HepG2 (cell line): ENCODE measurements around the gene NEAT1. TPM values are rescaled to one million over a fixed set of nuclear protein-coding genes. Genes with fewer than 3 reads are reported as not detected.

Experiments
- ARHGAP35 ChIP-seq: sonication (generic); formaldehyde crosslinking; IDR thresholded peaks from 2 replicates; pipeline ENCODE4 v1.9.0; 2022; ENCODE audit warnings: mild to moderate bottlenecking, inconsistent platforms, moderate library complexity, missing genetic modification reagents, borderline replicate concordance
- ATF7-NPFF ChIP-seq: sonication (generic); formaldehyde crosslinking; IDR thresholded peaks from 2 replicates; pipeline ENCODE4 v1.8.1; 2023; ENCODE audit warnings: mild to moderate bottlenecking, low read depth, missing genetic modification reagents, moderate library complexity
- CENPT ChIP-seq: sonication (generic); formaldehyde crosslinking; IDR thresholded peaks from 2 replicates; pipeline ENCODE4 v1.8.0; 2022; ENCODE audit warnings: low read depth, mild to moderate bottlenecking, moderate library complexity, missing genetic modification reagents
- CHCHD3 ChIP-seq: sonication (generic); formaldehyde crosslinking; IDR thresholded peaks from 2 replicates; pipeline ENCODE4 v1.8.0; 2022; ENCODE audit warnings: mild to moderate bottlenecking, missing genetic modification reagents, moderate library complexity
- KLF15 ChIP-seq: sonication (generic); formaldehyde crosslinking; IDR thresholded peaks from 2 replicates; pipeline ENCODE4 v1.8.1; 2023; ENCODE audit warnings: borderline replicate concordance, mild to moderate bottlenecking, inconsistent platforms, missing genetic modification reagents, mixed read lengths
- RAD21 ChIP-seq: fragments of 450-650 bp; formaldehyde crosslinking; IDR thresholded peaks from 2 replicates; pipeline ENCODE4 v1.5.0; 2020; ENCODE audit warnings: mild to moderate bottlenecking
- RCOR2 ChIP-seq: IDR thresholded peaks from 2 replicates; pipeline ENCODE4 v1.6.1; 2016; ENCODE audit warnings: missing biosample characterization, missing genetic modification reagents
- SAFB2 ChIP-seq: sonication (generic); formaldehyde crosslinking; IDR thresholded peaks from 2 replicates; pipeline ENCODE4 v1.5.1; 2020; ENCODE audit warnings: missing genetic modification reagents, low read depth, mild to moderate bottlenecking, borderline replicate concordance
- SP140L ChIP-seq: sonication (generic); formaldehyde crosslinking; IDR thresholded peaks from 2 replicates; pipeline ENCODE4 v1.4.0; 2020; ENCODE audit warnings: missing genetic modification reagents, borderline replicate concordance
- ZKSCAN5 ChIP-seq: sonication (generic); formaldehyde crosslinking; IDR thresholded peaks from 2 replicates; pipeline ENCODE4 v1.5.1; 2020; ENCODE audit warnings: mild to moderate bottlenecking, missing genetic modification reagents
- ZKSCAN8 ChIP-seq: IDR thresholded peaks from 2 replicates; pipeline ENCODE4 v1.6.1; 2016; ENCODE audit warnings: borderline replicate concordance, missing genetic modification reagents, missing compliant biosample characterization
- polyA plus RNA-seq, 8 experiments: library from polyadenylated mRNA; depleted of rRNA in 3 of 8; stranded (reverse) in 7 of 8; unstranded in 1 of 8; fragments of >200 nt; fragmentation: Illumina TruSeq in 4 of 8; extraction: Trizol in 4 of 8; gene quantifications; 2 replicates each; pipeline versions ENCODE4 v1.2.1 to v1.2.3, GENCODE V29; 2011 to 2016; ENCODE audit warnings: low read depth in 4 of 8, missing spikeins in 1 of 8, mixed read lengths in 1 of 8; ENCODE audit not compliant: insufficient read depth in 1 of 8
- total RNA-seq, 5 experiments: library from RNA; depleted of rRNA; stranded (reverse); fragments of >200 nt; fragmentation: Illumina TruSeq; extraction: Trizol; gene quantifications; 2 replicates each; pipeline ENCODE4 v1.2.3, GENCODE V29; 2016; ENCODE audit warnings: low read depth in 1 of 5
- TF ChIP-seq, protein P1 (sequence below): sonication (generic); formaldehyde crosslinking; IDR thresholded peaks from 2 replicates; pipeline ENCODE4 v1.9.0; 2022; ENCODE audit warnings: low read depth, missing genetic modification reagents
- TF ChIP-seq, protein P2 (sequence below): sonication (generic); formaldehyde crosslinking; IDR thresholded peaks from 2 replicates; pipeline ENCODE4 v1.4.0; 2020; ENCODE audit warnings: missing genetic modification reagents
- TF ChIP-seq, protein P3 (sequence below): IDR thresholded peaks from 2 replicates; pipeline ENCODE4 v1.6.1; 2012; ENCODE audit warnings: low read length, improper control_type of control experiment
- TF ChIP-seq, protein P4 (sequence below), 2 experiments: sonication (generic) in 1 of 2; formaldehyde crosslinking in 1 of 2; IDR thresholded peaks; 2 replicates each; pipeline versions ENCODE4 v1.4.0 to v1.6.1; 2018 to 2020; ENCODE audit warnings: missing genetic modification reagents in 2 of 2, borderline replicate concordance in 1 of 2, low read depth in 1 of 2, mild to moderate bottlenecking in 1 of 2, missing biosample characterization in 1 of 2
- TF ChIP-seq, protein P5 (sequence below): sonication (generic); formaldehyde crosslinking; IDR thresholded peaks from 2 replicates; pipeline ENCODE4 v1.8.0; 2022; ENCODE audit warnings: missing genetic modification reagents, mild to moderate bottlenecking, borderline replicate concordance
- TF ChIP-seq, protein P6 (sequence below): sonication (generic); formaldehyde crosslinking; IDR thresholded peaks from 2 replicates; pipeline ENCODE4 v1.8.1; 2023; ENCODE audit warnings: missing genetic modification reagents, mild to moderate bottlenecking, borderline replicate concordance

NEAT1 gene
- total and polyA plus RNA-seq, 2 of the 13 experiments (the other 11 are each of a cell fraction or from before 2014, with no cell fraction given) = 20.5 to 41.2 TPM

DNA sequence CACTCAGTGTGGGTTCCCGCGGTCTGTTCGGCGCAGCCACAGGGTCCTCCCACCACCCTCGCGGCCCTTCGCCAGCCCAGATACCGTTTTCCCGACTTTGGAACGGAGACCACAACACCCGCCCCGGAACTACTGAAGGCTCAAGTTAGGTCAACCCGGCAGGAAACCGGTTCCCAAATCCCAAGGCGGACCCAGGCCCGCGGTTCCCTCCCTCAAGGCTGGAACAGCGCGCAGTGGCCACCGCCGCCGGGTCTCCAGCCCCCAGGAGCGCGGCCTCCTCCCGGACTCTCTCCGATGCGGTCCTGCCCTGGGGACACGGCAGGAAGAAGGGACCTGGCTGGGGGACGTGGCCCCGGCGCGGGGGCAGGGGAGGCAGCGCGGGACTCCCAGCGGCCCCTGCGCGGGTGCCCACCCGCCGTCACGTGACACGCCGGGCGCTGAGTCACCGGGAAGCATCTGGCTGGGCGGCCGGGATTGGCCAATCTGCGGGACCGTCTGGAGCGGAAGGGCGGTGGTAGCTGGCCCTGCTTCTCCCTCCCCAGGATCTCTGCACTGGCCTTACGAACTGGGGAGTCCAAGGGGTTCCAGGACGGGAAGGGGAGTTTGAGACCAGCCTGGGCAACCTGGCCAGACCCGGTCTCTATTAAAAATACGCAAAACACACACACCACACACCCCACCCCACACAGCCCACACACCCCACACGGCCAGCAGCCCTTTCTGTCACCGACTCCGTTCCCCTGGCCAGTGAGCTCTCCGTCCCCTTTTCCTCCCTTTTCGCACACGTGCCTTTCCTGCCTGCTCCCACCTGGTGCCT lies 54.8 kb downstream of the NEAT1 start (continued):
- TF ChIP-seq ZKSCAN5 (CRISPR knock-in tag) = no peak
- TF ChIP-seq RAD21 (CRISPR knock-in tag) = peak; percentile 49; the same call in 1 of the 2 replicates
- no peak for TF ChIP-seq RCOR2 (CRISPR knock-in tag)
- TF ChIP-seq, protein P1, sequence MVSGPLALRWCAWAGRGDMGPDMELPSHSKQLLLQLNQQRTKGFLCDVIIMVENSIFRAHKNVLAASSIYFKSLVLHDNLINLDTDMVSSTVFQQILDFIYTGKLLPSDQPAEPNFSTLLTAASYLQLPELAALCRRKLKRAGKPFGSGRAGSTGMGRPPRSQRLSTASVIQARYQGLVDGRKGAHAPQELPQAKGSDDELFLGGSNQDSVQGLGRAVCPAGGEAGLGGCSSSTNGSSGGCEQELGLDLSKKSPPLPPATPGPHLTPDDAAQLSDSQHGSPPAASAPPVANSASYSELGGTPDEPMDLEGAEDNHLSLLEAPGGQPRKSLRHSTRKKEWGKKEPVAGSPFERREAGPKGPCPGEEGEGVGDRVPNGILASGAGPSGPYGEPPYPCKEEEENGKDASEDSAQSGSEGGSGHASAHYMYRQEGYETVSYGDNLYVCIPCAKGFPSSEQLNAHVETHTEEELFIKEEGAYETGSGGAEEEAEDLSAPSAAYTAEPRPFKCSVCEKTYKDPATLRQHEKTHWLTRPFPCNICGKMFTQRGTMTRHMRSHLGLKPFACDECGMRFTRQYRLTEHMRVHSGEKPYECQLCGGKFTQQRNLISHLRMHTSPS (CRISPR knock-in tag) = peak; percentile 83; the same call in 1 of the 2 replicates
- TF ChIP-seq, protein P2, sequence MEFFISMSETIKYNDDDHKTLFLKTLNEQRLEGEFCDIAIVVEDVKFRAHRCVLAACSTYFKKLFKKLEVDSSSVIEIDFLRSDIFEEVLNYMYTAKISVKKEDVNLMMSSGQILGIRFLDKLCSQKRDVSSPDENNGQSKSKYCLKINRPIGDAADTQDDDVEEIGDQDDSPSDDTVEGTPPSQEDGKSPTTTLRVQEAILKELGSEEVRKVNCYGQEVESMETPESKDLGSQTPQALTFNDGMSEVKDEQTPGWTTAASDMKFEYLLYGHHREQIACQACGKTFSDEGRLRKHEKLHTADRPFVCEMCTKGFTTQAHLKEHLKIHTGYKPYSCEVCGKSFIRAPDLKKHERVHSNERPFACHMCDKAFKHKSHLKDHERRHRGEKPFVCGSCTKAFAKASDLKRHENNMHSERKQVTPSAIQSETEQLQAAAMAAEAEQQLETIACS (CRISPR knock-in tag) = no peak
- peak; percentile 83; the same call in 1 of the 2 replicates for TF ChIP-seq ARHGAP35 (CRISPR knock-in tag)
- 0 out of 2 replicates have a peak, but pooled peaks have one; percentile 43 for TF ChIP-seq CHCHD3 (CRISPR knock-in tag)
- no peak for TF ChIP-seq SP140L (CRISPR knock-in tag)
- TF ChIP-seq, protein P3, sequence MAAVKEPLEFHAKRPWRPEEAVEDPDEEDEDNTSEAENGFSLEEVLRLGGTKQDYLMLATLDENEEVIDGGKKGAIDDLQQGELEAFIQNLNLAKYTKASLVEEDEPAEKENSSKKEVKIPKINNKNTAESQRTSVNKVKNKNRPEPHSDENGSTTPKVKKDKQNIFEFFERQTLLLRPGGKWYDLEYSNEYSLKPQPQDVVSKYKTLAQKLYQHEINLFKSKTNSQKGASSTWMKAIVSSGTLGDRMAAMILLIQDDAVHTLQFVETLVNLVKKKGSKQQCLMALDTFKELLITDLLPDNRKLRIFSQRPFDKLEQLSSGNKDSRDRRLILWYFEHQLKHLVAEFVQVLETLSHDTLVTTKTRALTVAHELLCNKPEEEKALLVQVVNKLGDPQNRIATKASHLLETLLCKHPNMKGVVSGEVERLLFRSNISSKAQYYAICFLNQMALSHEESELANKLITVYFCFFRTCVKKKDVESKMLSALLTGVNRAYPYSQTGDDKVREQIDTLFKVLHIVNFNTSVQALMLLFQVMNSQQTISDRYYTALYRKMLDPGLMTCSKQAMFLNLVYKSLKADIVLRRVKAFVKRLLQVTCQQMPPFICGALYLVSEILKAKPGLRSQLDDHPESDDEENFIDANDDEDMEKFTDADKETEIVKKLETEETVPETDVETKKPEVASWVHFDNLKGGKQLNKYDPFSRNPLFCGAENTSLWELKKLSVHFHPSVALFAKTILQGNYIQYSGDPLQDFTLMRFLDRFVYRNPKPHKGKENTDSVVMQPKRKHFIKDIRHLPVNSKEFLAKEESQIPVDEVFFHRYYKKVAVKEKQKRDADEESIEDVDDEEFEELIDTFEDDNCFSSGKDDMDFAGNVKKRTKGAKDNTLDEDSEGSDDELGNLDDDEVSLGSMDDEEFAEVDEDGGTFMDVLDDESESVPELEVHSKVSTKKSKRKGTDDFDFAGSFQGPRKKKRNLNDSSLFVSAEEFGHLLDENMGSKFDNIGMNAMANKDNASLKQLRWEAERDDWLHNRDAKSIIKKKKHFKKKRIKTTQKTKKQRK = no peak
- peak; percentile 30; the same call in 1 of the 2 replicates for TF ChIP-seq CENPT
- 0 out of 2 replicates have a peak, but pooled peaks have one; percentile 45 for TF ChIP-seq ZKSCAN8 (CRISPR knock-in tag)
- TF ChIP-seq, protein P4, sequence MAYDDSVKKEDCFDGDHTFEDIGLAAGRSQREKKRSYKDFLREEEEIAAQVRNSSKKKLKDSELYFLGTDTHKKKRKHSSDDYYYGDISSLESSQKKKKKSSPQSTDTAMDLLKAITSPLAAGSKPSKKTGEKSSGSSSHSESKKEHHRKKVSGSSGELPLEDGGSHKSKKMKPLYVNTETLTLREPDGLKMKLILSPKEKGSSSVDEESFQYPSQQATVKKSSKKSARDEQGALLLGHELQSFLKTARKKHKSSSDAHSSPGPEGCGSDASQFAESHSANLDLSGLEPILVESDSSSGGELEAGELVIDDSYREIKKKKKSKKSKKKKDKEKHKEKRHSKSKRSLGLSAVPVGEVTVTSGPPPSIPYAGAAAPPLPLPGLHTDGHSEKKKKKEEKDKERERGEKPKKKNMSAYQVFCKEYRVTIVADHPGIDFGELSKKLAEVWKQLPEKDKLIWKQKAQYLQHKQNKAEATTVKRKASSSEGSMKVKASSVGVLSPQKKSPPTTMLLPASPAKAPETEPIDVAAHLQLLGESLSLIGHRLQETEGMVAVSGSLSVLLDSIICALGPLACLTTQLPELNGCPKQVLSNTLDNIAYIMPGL (CRISPR knock-in tag; IDR thresholded peaks at IDR 0.05; ENCODE audit: borderline replicate concordance in 1 of 2, low read depth in 1 of 2) = peak; percentile 64 to 86; a peak in 3 of 4 replicates
- TF ChIP-seq, protein P5, sequence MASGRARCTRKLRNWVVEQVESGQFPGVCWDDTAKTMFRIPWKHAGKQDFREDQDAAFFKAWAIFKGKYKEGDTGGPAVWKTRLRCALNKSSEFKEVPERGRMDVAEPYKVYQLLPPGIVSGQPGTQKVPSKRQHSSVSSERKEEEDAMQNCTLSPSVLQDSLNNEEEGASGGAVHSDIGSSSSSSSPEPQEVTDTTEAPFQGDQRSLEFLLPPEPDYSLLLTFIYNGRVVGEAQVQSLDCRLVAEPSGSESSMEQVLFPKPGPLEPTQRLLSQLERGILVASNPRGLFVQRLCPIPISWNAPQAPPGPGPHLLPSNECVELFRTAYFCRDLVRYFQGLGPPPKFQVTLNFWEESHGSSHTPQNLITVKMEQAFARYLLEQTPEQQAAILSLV (CRISPR knock-in tag) = no peak; the same call in none of the 2 replicates
- peak; percentile 66 for TF ChIP-seq ATF7-NPFF (CRISPR knock-in tag)
- TF ChIP-seq KLF15 (CRISPR knock-in tag) = no peak
- TF ChIP-seq, protein P6, sequence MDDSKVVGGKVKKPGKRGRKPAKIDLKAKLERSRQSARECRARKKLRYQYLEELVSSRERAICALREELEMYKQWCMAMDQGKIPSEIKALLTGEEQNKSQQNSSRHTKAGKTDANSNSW = no peak
- TF ChIP-seq SAFB2 (CRISPR knock-in tag) = peak; percentile 83; the same call in 1 of the 2 replicates
